Ectodermal cell (in vitro differentiated cells): ENCODE measurements around the gene SPAG9.

Experiments used
- H3K27ac ChIP-seq: 2 replicates; pipeline ENCODE4 v1.7.0; 2013; ENCODE audit warnings: mild to moderate bottlenecking, low read depth, low read length; ENCODE audit not compliant: insufficient read depth, poor library complexity, severe bottlenecking
- H3K27me3 ChIP-seq: 2 replicates; pipeline ENCODE4 v1.7.0; 2013; ENCODE audit warnings: mild to moderate bottlenecking, low read length; ENCODE audit not compliant: insufficient read depth, control insufficient read depth, poor library complexity, severe bottlenecking
- H3K36me3 ChIP-seq: one replicate; pipeline ENCODE4 v1.7.0; 2013; ENCODE audit warnings: low read length; ENCODE audit not compliant: control insufficient read depth, insufficient read depth
- H3K4me1 ChIP-seq: one replicate; pipeline ENCODE4 v1.7.0; 2013; ENCODE audit warnings: low read length; ENCODE audit not compliant: control insufficient read depth, insufficient read depth
- H3K4me3 ChIP-seq: 2 replicates; pipeline ENCODE4 v1.7.0; 2013; ENCODE audit warnings: low read depth, low read length, control low read depth; ENCODE audit not compliant: insufficient read depth
- H3K9me3 ChIP-seq: 2 replicates; pipeline ENCODE4 v1.7.0; 2013; ENCODE audit warnings: mild to moderate bottlenecking, low read length, moderate library complexity; ENCODE audit not compliant: control insufficient read depth
- WGBS, 2 experiments: methylation state at CpG; one replicate each; pipeline ENCODE4 v1.1.7; 2013; ENCODE audit warnings: missing lambda C conversion rate in 2 of 2; 5-methylcytosine and 5-hydroxymethylcytosine counted together

The SPAG9 gene

DNA sequence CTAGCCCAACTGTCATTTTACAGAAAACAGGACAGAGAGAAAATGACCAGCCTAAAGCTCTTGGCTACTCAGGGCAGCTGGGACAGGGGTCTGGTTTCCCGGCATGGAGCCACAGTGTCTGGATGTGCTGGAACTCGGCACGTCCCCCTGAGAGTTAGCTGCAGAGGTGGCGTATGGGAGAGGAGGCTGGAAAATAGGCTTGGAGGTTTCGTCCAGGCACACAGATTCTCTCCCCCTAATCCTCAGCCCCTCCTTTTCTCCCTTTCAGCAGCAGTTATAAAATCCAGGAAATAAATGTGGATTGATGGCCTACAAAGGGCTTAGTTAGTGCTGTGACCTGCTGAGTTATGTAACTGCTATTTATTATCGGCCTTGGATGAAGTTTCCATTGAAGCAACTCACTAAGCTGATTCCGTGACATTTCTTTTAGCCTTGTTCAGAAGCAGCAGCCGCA lies 165.0 kb downstream of the SPAG9 start:
- H3K27ac ChIP-seq: no peak overlapping the region
- 93% methylated on average over 7 to 8 of the region's 8 CpGs for WGBS, 2 experiments
- H3K4me1 ChIP-seq: peaks cover 19% of the 10 kb centered on the region
- no peaks in the 10 kb centered on the region for H3K9me3 ChIP-seq
- no peaks in the 10 kb centered on the region for H3K36me3 ChIP-seq
- H3K4me3 ChIP-seq: no peak overlapping the region
- H3K27me3 ChIP-seq: no peaks in the 10 kb centered on the region

DNA sequence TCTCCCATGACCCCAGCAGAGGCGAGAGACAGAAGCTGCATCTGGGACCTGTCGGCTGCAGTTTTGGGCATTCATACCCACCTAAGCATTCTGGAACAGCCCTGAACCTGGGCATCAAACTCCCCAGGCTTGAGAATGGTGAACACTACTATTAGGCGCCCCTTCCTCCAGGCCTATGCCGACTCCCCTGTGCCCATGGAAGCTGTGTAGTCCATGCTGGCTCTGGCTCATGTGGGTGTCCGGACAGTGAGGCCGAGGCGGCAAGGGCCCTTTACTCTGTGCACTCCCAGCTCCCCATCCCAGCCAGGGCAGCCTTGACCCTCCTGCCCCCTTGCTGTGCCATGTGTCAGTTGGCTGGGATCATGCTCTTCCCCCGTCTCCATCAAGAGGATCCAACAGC lies 165.5 kb downstream of the SPAG9 start:
- Histone ChIP-seq H3K36me3 (no peaks in the 10 kb centered on the region), H3K27ac (no peak overlapping the region), H3K4me3 (no peak overlapping the region), H3K4me1 (peaks cover 20% of the 10 kb centered on the region), H3K27me3 (no peaks in the 10 kb centered on the region), H3K9me3 (no peaks in the 10 kb centered on the region)
- 93% methylated on average over 8 of the region's 8 CpGs for WGBS, 2 experiments

DNA sequence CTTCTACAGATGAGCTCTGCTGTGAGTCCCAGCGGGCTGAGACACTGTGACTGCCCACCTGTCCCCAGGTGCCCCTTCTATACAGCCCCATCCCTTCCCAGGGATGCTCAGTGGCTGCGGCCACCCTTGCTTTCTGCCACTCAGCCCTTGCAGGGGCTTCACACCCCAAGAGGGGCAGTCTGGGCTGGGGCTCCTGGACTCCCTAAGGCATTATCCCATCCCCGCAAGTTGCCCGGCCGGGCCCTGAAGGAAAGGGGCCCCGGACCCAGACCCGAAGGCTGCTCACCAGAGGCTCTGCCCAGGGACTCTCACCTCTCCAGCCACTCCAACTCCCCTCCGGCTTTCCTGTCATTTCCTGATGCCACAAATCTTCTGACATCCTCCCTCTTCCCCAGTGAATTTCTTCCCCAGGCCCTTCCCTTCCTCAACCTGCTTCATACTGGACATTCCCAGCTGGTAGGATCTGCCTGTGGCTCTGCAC lies 166.0 kb downstream of the SPAG9 start:
- Histone ChIP-seq H3K27me3 (no peaks in the 10 kb centered on the region), H3K27ac (no peak overlapping the region), H3K36me3 (no peaks in the 10 kb centered on the region), H3K4me3 (no peak overlapping the region), H3K9me3 (no peaks in the 10 kb centered on the region), H3K4me1 (peaks cover 24% of the 10 kb centered on the region)
- 80 to 84% methylated on average over 8 of the region's 8 CpGs for WGBS, 2 experiments

DNA sequence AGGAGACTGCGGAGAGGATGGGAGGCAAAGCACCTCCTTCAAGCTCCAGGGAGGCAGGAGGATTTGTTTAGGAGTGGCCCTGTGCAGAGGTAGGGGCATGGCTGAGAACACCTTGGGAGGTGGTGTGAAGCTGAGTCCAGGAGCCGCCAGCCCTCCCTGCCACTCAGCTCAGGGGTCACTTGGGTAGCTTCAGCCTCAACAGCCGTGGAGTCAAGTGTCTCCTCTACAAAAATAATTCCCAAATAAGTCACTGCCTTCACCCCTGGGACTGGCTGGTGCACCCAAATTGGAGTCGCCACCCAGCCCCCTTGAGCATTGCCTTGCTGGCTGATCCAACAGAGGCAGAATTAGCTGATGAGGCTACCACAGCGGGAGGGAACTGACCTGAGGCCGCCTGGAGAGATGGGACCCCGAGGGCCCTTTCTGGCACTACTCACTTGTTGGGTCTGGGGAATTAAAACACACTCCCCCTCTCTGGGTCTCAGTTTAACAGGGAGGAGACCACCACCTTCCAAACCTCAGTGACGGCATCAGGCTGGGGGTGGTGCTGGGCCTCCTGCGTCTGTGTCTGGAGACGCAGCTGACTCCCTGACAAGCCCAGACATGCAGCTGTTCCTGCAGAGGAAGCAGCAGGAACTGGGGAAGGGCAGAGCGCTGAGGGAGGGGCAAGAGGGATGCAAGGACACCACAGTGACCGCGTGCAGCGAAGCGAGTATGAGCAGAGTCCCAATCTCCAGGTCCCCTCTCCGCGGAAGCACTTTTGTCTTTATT lies 166.7 kb downstream of the SPAG9 start:
- peaks cover 31% of the 10 kb centered on the region for H3K4me1 ChIP-seq
- no peaks in the 10 kb centered on the region for H3K27me3 ChIP-seq
- H3K36me3 ChIP-seq: no peaks in the 10 kb centered on the region
- no peaks in the 10 kb centered on the region for H3K9me3 ChIP-seq
- H3K27ac ChIP-seq: no peak overlapping the region
- no peak overlapping the region for H3K4me3 ChIP-seq
- 45 to 49% methylated on average over 17 of the region's 17 CpGs for WGBS, 2 experiments

DNA sequence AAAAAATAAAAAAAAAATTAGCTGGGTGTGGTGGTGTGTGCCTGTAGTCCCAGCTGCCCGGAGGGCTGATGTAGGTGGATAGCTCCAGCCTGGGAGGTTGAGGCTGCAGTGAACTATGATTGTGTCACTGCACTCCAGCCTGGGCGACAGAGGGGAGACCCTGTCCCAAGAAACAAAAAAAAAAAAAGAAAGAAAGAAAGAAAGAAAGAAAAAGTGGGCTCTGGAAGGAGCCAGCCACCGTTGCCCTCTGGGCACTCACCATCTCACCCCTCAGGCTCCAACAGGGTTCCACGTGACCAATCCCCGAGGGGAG lies 167.2 kb downstream of the SPAG9 start:
- Histone ChIP-seq H3K9me3 (no peaks in the 10 kb centered on the region), H3K4me1 (peaks cover 31% of the 10 kb centered on the region), H3K27ac (no peak overlapping the region), H3K4me3 (no peak overlapping the region), H3K27me3 (no peaks in the 10 kb centered on the region), H3K36me3 (no peaks in the 10 kb centered on the region)
- WGBS, 2 experiments: 76% methylated on average over 5 of the region's 5 CpGs

DNA sequence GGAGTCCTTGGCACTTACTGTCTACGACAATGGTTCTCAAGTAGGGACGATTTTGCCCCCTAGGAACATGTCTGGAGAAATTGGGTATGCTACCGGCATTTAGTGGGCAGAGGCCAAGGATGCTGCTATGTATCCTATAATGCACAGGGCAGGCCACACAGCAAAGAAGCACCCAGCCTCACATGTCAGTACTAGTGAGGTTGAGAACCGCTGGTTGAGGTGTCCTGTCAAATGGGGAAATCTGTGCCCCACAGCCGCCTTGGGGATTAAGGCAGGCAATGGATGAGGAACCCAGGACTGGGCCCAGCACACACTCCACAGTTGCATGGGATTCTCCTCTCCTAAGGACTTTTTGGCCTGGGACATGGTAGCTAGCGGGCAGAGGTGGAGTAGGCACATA lies 167.8 kb downstream of the SPAG9 start:
- no peaks in the 10 kb centered on the region for H3K9me3 ChIP-seq
- no peak overlapping the region for H3K27ac ChIP-seq
- 92 to 94% methylated on average over 6 of the region's 6 CpGs for WGBS, 2 experiments
- no peaks in the 10 kb centered on the region for H3K27me3 ChIP-seq
- H3K4me1 ChIP-seq: peaks cover 31% of the 10 kb centered on the region
- no peaks in the 10 kb centered on the region for H3K36me3 ChIP-seq
- no peak overlapping the region for H3K4me3 ChIP-seq

DNA sequence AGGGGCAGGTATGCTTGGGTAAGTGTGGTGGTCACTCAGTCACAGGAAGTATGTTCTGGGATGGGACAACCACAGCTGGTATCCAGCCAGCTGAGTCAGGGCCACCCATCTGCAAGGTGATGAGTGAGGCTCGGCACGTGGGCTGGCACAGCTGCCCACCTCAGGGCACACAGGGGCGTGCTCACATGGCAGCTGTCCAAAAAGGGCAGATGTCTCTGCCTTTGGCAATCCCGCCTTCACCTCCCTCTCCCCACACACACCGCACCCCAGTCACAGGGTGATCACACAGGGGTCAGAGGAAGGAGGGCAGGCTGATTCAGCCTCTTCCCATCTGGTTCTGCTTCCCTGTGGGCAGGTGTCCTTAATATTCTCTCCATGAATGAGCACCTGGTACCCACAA lies 168.7 kb downstream of the SPAG9 start:
- no peaks in the 10 kb centered on the region for H3K9me3 ChIP-seq
- peaks cover 31% of the 10 kb centered on the region for H3K4me1 ChIP-seq
- no peak overlapping the region for H3K27ac ChIP-seq
- H3K36me3 ChIP-seq: no peaks in the 10 kb centered on the region
- no peak overlapping the region for H3K4me3 ChIP-seq
- 95 to 96% methylated on average over 5 of the region's 5 CpGs for whole genome bisulfite sequencing, 2 experiments
- no peaks in the 10 kb centered on the region for H3K27me3 ChIP-seq

DNA sequence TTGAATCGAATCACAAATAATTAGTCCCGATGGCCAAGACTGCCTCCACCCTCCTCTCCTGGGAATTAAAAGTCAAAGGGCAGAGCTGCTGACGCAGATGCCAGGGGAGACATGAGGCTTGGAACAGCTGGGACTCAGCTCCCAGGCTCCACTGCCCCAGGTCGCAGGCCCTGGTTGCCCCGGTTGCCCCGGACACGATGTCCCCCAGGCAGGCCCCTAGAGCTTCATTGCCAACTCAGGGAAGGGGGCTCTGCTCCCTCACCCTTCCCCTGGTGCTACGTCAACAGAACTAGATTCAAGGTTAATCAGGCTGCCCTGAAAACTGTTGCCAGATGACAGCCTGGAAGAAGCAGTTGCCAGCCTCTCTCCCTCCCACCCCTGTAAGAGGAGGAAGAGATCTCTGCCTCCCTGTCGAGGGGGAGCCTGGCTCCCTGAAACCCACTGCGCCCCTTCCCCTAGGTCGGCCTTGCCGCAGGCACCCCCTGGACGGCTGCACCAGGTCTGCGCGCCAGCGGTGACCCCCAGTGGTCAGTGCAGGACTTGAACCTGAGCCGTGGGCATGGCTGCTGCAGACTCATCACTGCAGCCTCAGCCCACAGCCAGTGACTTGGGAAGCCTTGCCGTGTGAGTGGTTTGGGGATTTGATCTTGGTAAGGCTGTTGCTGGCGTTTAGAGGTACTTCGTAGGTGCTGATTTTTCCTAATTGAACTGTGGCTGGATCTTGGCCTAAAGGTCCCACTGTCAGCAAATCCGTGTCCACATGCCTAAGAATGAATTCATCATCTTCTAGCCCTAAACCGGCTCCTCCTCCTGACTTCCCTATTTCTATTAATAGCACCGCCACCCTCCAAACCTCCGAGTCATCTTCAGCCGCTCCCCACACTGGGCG lies 170.4 kb downstream of the SPAG9 start:
- Histone ChIP-seq H3K36me3 (no peaks in the 10 kb centered on the region), H3K9me3 (no peaks in the 10 kb centered on the region), H3K4me3 (no peak overlapping the region), H3K27ac (no peak overlapping the region), H3K27me3 (peaks cover 1% of the 10 kb centered on the region), H3K4me1 (peaks cover 26% of the 10 kb centered on the region)
- WGBS, 2 experiments: 38 to 39% methylated on average over 26 of the region's 26 CpGs

DNA sequence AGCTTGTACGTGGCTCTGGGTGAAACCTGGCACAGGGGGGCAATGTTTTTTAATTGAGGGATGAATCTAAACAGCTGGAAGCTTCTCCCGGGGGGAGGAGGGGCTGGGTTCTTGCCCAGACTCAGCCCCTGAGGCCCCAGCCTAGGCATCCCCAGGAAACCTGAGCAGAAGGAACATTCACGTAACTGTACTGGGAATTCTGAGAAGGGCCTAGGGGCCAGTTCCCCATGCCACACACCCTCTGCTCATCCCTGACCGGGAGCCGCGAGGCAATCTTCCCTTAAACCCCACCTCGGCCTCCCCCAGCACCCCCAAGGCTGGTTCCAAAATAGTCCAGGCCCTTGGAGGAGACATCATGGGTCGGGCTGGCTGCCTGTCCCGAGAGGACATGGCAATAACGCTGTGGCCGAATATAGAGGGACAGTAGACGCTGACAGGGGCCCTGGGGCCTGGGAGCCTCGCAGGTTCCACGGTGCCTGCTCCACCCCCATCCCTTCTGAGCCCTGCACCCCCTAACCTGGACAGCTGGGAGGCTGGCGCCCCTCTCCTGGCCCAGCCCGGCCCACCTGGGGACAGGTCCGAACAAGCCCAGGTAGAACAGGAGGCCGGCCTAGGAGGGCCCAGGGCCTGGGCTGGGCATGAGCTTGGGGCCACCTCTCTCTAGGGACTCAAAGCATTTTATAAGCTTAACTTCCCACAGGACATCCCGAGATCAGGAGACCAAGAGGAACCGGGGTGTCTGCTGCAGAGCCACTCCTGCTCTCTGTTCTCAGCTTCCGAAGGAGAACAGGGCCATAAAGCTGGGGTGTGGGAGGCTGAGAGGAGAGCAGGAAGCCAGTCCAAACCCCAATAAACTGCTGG lies 171.3 kb downstream of the SPAG9 start:
- Histone ChIP-seq H3K36me3 (no peaks in the 10 kb centered on the region), H3K9me3 (no peaks in the 10 kb centered on the region), H3K4me1 (peaks cover 19% of the 10 kb centered on the region), H3K27ac (peak overlapping the region; percentile 44), H3K27me3 (peaks cover 10% of the 10 kb centered on the region), H3K4me3 (no peak overlapping the region)
- 86% methylated on average over 21 of the region's 21 CpGs for WGBS, 2 experiments
